COLO668 (cell line): ENCODE results near the gene IFNA17.
"Not testable (repeated sequence)": the region's sequence is repeated elsewhere in the genome, so short reads cannot be mapped to it uniquely, and the experiment has no call there.

Experiments used
- DNase-seq: peaks from one replicate; lab custom pipeline; 2025; ENCODE audit not compliant: unreplicated experiment; lab: John Stamatoyannopoulos, UW

IFNA17 gene

GRCh38 chr9:21228122-21228521 lies at the start of gene IFNA17:
IFNA17 (minus strand) TSS chr9:21228222; CDS start chr9:21228173, 49 bp downstream.
- no peak for DNase-seq

DNA sequence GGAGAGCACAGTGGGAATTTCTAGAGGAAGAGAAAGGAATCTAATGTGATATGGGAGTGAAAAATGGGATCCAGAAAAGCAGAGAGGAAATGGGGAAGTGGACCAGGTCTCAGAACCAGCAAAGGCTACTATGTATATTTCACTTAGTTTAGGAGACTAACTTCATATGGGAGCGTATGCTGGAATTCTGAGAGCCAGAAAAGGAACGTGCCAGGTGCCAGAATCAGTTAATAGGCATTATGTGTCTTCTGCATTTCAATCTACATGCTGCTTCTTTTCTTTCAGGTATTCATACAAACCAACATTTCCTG lies 40.3 kb upstream of the IFNA17 start:
- DNase-seq, result no peak

DNA sequence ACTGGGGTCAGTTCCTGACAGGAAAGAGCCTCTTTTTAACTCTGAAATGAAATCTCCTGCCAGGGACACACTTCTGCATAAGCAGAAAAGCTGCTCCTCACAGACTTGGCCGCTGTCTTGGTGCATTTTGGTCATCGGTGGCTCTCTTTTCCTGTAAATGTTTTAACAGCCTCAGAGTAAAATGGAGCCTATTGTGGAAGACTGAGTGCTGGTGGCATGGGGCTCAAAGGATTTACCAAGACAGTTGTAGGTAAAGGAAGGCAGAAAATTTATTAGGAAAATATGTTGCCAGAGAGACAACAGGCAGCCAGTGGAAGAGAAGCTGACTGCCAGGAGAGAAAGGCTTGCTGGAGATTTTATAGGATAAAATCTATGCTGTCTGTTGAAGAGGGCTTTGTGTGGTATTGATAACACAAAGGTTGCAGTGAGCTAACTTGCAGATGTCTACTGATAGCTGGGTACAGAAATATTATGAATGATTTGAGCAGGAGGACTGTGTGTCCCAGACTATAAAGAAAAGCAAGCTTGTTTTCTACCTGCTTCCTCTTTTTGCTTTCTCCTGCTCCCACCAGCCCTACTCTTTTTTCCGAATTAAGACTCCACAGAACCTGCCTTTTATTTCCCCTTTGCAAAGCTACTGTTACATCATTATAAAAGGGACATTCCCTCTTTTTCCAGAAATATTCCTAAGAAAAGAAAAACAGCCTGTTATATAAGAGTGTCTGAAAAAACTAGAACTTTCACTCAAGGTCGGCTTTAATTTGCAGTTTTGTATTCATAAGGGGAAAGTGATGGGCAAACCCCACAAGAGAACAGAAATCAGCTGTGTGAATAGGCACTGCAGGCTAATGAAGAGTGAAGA lies 39.7 kb upstream of the IFNA17 start:
- no peak for DNase-seq

GRCh38 chr9:21266733-21267484 lies 38.9 kb upstream of the IFNA17 start:
- no peak for DNase-seq

DNA sequence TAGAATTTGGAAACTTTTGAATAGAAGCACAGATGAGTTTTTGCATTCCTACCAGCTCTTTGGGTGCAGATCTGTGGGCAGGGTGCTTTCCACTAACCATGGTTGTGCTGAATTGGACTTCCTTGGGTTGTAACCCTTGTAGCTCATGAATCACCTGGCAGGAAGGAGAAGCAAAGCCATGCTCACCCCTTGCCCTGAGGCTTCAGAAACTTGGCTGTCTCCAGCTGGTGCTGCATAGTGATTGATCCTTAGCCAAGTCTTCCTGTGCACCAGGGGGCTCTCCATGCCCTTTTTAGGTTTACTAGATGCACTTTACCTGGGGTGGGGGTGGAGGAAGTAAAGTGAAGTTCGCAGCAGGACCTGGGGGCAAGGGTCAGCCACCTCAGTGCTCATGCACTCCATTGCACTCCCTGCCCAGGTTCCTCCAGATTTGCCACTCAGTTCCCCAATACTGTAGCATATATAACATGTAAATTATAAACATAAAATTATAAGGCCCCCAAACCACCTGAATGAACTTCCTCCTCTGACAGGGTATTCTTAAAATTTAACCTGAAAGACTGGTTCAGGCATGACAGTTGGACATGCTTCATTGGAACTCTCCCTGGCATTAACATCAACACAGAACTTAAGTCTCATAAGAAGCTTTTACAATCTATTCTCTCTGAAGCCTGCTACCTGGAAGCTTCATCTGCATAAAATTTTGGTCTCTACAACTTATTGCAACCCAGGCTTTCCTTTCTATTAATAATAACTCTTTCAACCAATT lies 37.6 kb upstream of the IFNA17 start:
- DNase-seq, result no peak

DNA sequence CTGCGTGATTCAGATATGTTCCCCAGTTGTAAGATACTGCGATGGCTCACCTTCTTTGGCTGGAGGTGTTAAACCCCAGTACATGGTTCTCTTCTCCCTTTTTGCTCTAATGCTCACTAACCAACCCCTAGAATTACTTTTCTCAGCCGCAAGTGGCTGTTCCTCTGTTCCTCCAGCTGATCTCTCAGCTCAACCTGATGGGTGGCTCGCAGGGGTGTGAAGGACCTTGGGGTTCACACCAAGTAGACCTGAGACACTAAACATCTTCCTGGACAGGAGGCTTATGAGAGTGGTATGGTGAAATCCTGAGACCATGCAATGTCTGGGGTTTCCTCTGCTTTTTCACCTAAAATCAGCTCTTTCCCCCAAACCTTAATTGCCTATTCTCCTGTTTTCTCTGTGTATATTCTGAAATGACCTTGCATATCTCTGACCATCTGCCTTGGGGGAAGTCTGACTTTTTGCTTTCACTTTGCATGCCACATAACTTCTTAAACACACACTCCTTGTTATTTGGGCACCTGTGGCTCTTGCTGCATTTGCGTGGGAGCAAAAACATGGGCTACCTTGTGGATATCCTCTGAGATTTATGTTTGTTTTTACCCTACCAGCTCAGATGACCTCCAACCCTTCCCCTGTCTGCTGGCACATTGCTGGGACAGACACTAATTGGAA lies 27.7 kb upstream of the IFNA17 start:
- DNase-seq, result no peak

DNA sequence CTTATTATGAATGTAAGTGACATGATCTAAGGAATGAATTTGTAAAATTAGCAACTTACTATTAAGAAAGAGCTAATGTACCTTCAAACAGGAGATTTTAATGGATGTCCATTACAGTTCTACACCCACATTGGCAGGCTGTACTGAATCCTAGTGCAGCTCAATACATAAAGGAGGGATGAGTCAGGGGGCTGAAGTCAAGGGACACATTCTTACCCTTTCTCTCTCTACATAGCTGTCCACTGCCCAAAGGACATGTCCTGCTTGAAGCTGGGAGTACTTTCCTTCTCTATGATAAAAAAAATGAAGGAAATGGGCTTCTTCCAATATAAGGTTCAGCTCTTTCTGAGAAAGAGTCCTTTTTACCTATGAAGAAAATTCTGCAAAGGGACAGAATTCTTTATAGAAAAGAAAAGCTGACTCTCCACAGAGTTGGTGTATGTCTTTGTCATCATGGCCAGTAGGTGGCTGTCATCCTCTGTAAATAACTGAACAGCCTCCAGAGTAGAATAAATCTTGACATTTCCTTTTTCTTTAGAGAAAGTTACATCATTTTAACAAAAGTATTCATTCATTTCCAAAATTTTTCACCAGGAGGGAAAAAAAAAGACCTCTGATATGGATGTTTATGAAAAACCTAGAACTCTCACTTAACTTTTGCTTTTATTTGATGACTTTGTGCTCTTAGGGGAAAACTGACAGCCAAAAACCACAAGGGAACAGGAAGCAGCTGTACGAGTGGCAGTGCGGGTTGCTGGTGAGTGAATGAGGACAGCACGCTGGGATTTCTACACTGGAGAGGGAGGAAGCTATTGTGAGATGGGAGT lies 24.9 kb upstream of the IFNA17 start:
- DNase-seq, result peak; percentile 10

GRCh38 chr9:21251638-21252037 lies 23.6 kb upstream of the IFNA17 start:
- no peak for DNase-seq

DNA sequence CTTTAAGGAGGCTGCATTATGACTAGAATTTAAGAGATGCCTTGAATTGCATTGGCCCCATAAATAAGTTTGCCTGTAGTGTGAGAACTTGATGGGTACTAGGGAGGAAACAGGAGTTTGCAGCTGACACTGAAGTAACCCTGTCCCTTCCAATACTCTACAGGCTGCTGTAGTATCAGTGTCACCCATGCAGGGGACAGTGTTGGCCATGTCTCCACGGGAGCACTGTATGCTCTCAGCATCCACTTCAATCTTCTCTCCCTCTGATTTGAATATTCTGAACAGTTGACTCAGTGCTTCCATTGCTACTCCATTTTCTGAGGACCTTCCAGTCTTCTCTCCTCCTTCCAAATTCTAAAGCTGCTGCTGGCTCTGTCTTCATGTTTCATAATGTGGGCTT lies 23.2 kb upstream of the IFNA17 start:
- no peak for DNase-seq

DNA sequence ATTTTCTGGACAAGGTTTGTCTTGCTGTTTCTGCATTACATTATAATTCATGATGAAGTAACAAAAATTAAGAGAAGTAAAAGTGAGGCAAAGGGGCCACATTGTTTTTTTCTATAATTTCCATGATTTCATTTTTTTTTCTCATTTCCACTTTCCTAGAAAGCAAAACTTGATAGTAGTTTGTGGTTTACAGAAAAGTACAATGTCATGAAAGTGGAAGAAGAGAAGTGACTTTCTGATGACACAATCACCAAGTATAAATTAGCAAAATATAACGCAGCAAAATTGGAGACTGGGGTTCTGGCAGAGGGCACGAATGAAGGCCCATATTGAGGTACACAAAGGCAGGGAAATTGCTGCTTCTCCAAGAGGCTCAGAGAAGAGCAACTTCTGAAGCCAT lies 16.8 kb upstream of the IFNA17 start:
- DNase-seq, result no peak

DNA sequence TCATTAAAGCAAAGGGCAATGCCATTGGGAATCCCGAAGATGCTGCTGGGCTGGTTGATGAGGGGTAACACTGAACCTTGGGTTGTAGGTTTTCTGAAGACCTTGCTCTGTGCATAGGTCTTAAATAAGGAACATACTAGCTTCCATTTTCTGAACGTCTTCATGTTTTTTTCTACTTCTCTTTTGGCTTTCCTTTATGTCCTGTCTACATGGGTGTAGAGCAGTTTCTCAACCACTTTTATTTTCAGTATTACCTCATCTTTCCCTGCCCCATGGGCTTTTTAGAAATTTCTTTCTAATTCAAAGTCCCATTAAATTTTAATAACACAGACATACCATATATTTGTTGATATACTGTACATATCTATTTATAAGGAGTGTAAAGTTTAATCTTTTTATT lies 11.9 kb upstream of the IFNA17 start, which contains the start of gene IFNA14:
Gene IFNA14, minus strand, starts transcription at position 95 of the 400 bp plus-strand sequence. Its CDS starts 70 bp downstream, at position 25.
- DNase-seq, result no peak

- DNase-seq, result not testable (repeated sequence)
Measured at GRCh38 chr9:21236360-21236714, 8.3 kb upstream of the IFNA17 start.

- DNase-seq, result not testable (repeated sequence)
Measured at GRCh38 chr9:21235468-21236359, 7.7 kb upstream of the IFNA17 start.

- DNase-seq, result no peak
Measured at GRCh38 chr9:21234153-21234687, 6.2 kb upstream of the IFNA17 start.

DNA sequence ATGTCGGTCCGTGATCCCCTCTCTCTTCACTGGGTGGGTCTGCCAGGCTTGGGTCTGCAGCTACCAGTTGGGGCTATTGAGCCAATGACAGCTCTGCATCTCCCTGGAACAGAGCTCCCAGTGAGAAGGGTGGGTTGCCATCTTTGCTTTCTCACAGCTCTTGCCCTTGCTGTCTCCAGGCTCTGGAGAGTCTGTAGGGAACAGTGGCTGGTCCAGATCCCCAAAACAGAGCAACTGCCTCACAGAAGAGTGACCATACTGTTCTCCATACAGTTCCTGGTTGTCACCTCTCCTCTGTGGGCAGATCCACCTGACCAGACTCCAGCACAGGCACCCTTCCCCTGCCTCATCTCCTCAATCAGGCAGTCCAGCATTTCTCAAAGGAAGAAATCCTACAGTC lies 5.2 kb upstream of the IFNA17 start:
- no peak for DNase-seq

DNA sequence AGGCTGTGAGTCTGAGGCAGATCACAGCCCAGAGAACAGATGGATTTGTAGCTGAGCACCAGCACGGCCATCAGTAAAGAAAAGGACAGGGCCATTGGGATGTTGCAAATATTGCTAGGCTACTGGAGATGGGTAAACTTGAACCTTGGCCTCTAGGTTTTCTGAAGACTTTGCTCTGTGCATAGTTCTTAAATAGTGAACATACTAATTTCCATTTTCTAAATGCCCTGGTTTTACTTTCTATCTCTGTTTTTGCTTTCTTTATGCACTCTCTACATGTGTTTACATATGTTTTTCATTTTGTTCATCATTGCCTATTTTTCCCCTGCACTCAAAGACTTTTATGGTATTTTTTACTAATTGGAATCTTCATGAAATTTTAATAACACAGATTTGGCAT lies 10.8 kb downstream of the IFNA17 start, which contains the start of gene IFNA16:
Gene IFNA16, minus strand, starts transcription at position 101 of the 400 bp plus-strand sequence. Its CDS starts 6 bp downstream, at position 95.
- DNase-seq, result not testable (repeated sequence)

DNA sequence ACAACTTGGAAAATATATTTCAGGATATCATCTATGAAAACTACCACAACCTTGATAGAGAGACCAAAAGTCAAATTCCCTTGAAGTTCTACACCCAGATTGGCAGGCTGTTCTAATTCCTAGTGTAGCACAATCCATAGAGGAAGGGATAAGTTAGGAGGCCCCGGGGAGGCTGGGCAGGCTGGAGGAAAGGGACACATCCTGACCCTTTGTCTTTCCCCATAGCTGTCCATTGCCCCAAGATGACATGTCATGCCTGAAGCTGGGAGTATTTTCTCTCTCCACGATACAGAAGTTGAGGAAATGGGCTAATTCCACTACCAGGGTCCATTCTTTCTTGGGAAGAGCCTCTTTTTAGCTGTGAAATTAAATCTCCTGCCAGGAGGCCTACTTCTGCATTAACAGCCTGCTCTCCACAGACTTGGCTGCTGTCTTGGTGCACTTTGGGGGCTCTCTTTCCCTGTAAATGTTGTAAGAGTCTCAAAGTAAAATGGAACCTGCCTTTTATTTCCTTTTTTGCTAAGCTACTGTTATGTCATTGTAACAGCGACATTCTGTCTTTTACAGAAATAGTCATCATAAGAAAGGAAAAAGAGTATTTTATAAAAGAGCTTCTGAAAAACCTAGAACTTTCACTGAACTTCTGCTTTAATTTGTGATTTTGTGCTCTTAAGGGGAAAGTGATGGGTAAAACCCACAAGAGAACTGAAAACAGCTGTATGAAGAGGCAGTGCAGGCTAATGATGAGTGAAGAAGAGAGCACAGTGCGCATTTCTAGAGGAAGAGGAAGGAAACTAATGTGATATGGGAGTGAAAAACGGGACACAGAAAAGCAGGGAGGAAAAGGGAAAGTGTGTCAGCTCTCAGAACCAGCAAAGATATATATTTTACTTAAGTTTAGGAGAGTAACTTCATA lies 14.4 kb downstream of the IFNA17 start:
- DNase-seq, result not testable (repeated sequence)

DNA sequence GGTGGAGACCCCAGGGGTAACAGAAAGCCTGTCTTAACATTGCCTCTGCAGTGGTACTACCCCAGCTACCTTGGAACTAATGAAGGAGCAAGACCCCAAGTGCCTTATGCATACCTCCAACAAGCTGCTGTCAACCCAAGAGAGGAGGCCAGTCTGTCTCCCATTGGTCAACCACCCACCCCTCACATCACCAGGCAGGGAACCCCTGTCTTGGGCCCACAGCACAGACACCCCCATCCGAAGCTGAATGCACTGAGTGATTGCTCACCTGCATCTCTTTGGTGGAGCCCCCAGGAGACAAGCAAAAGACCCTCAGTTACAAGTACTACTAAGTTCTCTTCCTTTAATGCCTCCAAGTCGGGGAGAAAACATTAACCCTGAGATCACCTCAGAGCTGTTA lies 15.9 kb downstream of the IFNA17 start:
- not testable (repeated sequence) for DNase-seq
